GM18907 (cell line): ENCODE results near the gene HSPB2.
"Not testable (repeated sequence)": the region's sequence is repeated elsewhere in the genome, so short reads cannot be mapped to it uniquely, and the experiment has no call there.

ENCODE experiments used
- ATAC-seq: cut with Tn5 transposase; IDR thresholded peaks from one replicate; pipeline ENCODE4 v1.9.1; 2021; ENCODE audit warnings: mild to moderate bottlenecking, moderate library complexity; ENCODE audit not compliant: unreplicated experiment

The HSPB2 gene, protein sequence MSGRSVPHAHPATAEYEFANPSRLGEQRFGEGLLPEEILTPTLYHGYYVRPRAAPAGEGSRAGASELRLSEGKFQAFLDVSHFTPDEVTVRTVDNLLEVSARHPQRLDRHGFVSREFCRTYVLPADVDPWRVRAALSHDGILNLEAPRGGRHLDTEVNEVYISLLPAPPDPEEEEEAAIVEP

DNA sequence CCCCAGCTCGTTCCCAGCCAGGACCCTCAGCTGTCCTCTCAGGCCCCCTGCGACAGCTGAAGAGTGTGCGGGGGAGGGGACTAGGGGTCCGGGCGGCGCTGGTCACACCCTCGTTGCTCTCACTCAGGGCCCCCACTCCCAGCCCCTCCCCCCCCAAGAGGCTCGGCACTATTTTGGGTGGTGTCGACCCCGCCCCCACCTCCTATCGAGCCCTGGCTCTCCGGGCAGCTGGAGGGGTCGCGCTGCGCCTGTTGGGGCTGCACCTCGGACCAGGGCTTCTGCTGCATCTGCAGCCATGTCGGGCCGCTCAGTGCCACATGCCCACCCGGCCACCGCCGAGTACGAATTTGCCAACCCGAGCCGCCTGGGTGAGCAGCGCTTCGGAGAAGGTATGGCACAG is at the start of gene HSPB2:
Gene HSPB2, plus strand, starts transcription at position 200 of the 400 bp plus-strand sequence. Its CDS starts 96 bp downstream, at position 296.
- no peak for ATAC-seq

- no peak for ATAC-seq
Measured at GRCh38 chr11:111870113-111870512, 42.4 kb upstream of the HSPB2 start.

GRCh38 chr11:111870522-111870885 is 42.0 kb upstream of the HSPB2 start:
- peak; percentile 6 for ATAC-seq

- peak; percentile 90 for ATAC-seq
Measured at GRCh38 chr11:111870886-111871692, 41.4 kb upstream of the HSPB2 start, which contains the start of gene ALG9. ALG9 (minus strand) TSS chr11:111871581; CDS start chr11:111871482, 99 bp downstream.

DNA sequence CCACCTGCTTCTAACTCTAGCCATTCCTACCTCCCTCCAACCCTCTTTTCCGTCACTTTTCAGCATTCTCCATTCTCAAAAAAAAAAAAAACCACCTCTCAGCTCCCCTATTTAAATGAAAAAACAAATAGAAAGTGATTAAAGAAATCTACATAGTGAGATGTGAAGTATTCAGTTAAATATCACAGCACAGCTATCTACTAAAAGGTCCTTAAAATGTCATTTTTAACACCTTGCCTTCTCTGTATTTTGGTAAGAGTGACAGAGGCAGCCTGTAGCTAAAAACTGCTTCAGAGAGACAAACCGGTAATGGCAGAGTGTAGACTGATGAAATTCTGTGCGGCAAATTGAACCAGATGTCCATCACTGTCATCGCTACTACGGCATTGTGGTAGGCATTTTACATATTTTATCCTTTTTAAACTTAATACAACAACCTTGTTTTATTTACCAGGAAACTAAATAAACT is 40.8 kb upstream of the HSPB2 start:
- ATAC-seq, result no peak

DNA sequence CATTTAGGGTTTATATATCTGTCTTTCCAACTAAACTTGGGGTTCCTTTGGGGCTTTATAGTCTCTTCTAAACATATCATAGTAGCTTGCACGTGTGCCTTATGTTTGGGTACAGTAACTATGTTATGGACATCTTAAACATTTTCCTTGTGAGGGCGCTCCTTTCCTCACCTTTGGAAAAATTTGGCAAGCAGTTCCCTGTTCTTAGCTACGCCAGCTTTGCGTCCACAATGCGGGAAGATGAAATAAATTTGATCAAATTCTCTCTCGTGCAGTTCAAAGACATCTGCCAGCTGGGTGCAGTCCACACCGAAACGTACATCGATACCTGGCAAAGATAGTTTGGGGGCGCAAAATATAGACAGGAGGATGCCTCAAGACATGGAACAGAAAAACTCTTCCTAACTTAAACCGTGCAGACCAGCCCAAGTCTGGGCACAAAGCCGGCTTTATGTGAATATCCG is 34.1 kb upstream of the HSPB2 start:
- ATAC-seq, result peak; percentile 22

GRCh38 chr11:111878849-111879636 is 33.5 kb upstream of the HSPB2 start, which contains the start of the genes CFAP68 and FDXACB1:
CFAP68 (plus strand) TSS chr11:111879541; CDS start chr11:111879561, 20 bp downstream.
FDXACB1 (minus strand) TSS chr11:111879165; CDS start chr11:111879132, 33 bp downstream.
- ATAC-seq, result peak; percentile 90

- ATAC-seq, result no peak
Measured at GRCh38 chr11:111879637-111879960, 32.9 kb upstream of the HSPB2 start.

- ATAC-seq, result no peak
Measured at GRCh38 chr11:111882202-111882601, 30.3 kb upstream of the HSPB2 start.

GRCh38 chr11:111885053-111885452 is 27.5 kb upstream of the HSPB2 start:
- ATAC-seq, result not testable (repeated sequence)

DNA sequence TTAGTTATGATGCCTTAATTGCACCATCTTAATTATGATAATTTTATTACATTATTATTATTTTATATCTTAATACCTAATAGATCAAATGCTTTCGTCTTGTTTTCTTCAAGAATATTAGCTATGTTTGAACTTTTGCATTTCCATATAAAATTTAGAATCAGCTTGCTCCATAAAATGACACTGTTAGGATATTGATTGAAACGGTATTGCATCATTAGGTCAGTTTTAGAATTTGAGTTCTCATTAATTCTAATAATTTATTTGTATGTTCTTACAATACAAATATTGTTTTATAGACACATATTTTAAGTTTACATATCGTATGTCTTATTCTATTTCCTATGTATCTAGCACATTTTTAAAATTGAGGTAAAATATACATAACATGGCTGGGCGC is 26.5 kb upstream of the HSPB2 start:
- ATAC-seq, result no peak

- no peak for ATAC-seq
Measured at GRCh38 chr11:111886844-111887243, 25.7 kb upstream of the HSPB2 start.

DNA sequence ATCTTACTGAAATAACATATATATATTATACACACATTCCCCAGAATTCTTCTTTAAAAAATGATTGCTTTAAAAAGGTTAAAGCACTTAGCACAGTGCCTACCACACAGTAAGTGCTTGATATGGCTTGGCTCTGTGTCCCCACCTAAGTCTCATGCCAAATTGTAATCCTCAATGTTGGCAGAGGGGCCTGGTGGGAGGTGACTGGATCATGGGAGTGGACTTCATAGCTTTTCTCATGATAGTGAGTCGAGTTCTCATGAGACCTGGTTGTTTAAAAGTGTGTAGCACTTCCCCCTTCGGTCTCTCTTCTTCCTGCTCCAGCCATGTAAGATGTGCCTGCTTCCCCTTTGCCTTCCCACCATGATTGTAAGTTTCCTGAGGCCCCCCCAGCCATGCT is 7.1 kb upstream of the HSPB2 start:
- ATAC-seq, result no peak

DNA sequence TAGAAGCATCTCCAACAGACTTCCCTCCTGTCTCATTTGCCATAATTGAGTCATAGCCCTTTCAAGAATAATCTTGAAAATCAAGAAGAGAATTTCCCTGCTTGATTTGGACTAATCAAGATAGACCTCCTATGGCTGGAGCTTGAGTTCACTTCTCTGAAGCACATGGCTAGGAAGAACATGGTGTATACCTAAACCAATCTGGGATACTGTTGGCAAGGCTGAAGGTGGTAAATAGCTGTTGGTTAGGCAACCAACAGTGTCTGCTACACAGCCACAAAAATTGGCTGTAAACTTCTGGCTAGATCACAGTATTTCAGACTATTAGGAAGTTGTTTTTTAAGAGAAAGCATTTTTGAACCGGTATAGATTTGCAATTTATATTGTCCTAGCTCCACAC is 5.9 kb upstream of the HSPB2 start:
- ATAC-seq, result no peak

DNA sequence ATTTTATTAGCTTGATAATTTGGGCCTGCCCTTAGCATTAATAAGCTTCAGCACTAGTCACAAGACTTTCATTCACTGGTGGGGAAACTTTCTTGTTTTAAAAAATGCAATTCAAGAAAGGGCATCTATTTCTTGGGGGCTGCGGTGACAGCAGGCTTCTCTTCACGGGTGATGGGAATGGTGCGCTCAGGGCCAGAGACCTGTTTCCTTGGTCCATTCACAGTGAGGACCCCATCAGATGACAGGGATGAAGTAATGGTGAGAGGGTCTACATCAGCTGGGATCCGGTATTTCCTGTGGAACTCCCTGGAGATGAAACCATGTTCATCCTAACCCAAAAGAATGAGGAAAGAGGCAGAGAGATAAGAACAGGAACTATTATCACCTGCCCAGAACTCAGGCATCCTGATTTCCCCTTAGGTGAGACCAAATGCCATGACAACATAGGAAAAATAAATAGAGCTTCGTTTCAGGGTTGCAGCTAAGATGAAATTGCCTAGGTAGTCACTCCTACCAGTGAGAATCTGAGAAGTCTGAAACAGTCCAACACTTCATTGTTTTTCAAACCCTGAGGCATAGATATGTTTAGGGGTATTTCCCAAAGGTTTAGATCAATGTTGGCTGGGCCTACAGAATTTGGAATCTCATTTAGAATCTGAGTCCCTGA is 3.8 kb upstream of the HSPB2 start:
- no peak for ATAC-seq

GRCh38 chr11:111909378-111909777 is 3.2 kb upstream of the HSPB2 start:
- ATAC-seq, result no peak

DNA sequence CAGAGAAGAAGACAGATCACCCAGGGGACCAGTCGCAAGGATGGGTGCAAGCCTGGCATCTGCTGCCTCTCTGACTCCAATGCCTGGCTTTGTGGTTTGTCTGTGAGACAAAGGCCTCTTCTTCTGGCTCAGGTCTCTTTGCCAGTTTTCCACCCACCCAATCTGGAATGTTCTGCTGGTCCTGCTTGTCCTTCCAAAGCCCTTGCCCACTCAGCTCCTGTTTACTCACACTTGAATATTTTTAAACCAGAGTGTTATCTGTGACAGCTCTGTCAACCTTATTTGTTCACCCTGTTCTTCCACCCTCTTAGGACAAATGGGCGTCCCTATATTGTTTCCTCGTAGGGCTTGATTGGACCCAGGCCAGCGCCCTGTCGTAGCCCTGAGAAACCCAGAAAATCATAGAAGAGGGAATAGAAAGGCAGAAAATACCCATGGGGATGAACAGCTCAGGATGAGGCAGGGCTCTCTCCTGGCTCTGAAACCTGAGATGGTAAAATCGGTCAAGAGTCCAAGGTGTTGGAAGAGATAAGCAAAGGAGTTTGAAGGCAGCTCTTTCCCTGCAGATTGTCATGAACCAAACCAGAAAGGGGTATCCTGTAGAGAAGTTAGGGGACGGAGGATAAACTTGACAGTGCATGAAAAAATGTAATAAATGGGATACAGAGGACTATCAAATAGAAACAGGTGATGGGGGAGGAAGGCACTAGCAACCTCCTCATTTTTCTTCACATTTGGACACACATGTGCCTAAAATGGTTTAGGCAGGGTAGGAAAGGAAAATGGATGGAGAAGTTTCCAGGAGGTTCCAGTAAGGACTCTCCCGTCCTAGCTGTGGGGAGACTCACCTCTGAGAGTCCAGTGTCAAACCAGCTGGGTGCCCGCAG is 1.6 kb upstream of the HSPB2 start:
- no peak for ATAC-seq

- no peak for ATAC-seq
Measured at GRCh38 chr11:111911563-111912401, 752 bp upstream of the HSPB2 start, which contains the start of gene CRYAB. CRYAB (minus strand) TSS chr11:111911770; CDS start chr11:111911724, 46 bp downstream.
